IPS-NIHi7 (cell line): ENCODE measurements around the gene USP31.

Source experiments
- DNase-seq: peaks from one replicate; pipeline ENCODE4 v3.0.0; 2012; ENCODE audit warnings: mixed read lengths; ENCODE audit errors: extremely low spot score

Gene USP31

DNA sequence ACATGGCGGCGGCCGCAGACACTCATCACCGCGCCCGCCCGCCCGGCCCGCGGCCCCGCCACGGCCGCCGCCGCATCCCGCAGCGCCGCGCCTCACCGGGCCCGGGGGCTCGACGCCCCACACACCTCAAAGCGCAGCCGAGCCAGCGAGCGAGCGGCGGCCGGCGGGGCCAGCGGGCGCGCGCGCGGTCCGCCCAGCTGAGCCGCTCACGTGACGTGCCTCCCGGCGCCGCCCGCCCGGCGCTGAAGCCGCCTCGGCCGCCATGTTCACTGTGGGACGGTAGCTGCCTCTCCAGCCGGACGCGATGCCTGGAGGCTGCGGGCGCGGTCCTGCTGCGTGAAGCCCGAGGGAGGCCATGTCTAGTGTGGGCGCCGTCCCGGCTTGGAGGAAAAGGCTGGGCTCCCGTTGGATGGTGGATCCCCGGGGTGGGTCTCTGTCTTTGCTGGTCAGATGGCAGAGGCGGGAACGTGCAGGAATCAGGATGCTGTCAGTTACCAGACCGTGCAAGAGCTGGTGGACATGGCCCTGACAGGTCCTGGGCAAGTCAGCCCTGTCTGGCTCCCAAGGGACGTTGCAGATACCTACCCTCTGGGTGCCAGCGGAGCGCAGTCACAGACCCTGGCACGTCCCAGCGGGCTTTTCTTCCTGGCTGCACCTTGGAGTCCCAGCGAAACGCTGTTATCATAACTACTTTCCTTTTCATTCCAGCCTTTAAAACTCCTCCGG, at the start of gene USP31:
Gene USP31 (minus strand): TSS at position 186 of the 726 bp plus-strand sequence. CDS start 182 bp downstream, at position 4.
- DNase-seq = peak; percentile 93

DNA sequence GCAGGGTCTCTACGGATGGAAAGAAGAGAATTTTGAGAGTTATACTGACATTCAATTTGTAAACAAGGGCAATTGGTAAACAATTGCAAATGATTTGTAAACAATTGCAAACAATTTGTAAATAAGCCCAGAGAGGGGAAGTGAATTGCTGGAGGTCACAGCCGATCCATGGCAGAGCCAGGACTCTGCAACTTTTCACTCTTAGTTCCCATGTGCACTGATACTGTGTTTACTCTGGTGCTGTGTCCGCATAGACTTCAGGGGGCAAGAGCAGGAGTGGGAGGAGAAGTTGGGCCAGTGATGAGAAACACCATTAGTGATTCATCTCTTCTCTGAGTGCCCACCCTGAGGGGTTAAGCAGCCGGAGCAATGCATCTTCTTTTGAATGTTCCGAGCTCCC, 47.3 kb upstream of the USP31 start:
- DNase-seq = no peak

DNA sequence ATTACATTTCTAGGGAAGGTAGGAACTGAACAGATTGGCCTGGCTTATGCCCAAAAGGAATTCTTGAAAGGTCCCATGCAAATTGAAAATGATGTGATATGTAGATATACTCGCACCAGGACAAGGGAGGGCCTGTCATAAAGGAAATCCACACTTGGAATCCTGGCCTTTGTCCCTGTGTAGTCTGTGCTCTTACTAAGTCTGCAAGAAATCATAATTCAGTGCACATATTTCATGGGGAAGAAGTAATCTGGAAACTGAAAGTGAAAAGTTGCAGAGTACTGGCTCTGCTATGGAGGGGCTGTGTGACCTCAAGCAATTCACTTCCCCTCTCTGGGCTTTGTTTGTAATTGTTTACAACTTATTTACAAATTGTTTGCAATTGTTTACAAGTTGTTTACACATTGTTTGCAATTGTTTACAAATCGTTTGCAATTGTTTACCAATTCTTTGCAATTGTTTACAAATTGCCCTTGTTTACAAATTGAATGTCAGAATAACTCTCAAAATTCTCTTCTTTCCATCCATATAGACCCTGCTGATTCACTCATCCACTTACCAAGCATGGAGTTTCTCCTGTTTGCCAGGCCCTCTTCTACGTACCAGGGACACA, 46.2 kb upstream of the USP31 start:
- DNase-seq = no peak

DNA sequence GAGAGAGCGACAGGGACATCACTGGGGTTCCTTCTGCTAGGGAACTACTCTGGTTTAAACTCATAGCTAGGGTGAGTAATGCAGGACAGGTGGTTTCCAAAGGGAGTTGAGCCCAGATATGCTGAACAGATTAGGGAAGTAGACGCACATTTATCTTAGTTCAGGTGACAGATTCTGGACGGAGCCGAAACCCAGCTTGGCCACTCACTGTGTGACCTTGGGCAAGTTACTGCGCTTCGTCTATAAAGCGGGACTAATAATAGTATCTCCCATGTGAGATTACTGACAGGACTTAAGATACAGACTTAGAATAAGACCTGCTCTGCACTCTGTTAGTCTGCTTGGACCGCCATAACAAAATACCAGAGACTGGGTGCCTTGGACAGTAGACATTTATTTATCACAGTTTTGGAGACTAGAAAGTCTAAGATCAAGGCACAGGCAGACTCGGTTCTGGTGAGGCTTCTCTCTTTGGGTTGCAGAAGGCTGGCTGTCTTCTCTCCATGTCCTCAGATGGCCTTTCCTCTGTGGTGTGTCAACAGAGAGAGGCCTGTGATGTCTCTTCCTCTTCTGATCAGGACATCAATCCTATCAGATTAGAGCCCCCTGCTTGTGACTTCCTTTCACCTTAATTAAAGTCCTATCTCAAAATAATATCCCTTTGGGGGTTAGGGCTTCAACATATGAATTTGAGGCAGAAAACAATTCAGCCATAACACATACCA, 45.4 kb upstream of the USP31 start:
- DNase-seq = no peak

GRCh38 chr16:23188911-23189310, 39.7 kb upstream of the USP31 start:
- no peak for DNase-seq

DNA sequence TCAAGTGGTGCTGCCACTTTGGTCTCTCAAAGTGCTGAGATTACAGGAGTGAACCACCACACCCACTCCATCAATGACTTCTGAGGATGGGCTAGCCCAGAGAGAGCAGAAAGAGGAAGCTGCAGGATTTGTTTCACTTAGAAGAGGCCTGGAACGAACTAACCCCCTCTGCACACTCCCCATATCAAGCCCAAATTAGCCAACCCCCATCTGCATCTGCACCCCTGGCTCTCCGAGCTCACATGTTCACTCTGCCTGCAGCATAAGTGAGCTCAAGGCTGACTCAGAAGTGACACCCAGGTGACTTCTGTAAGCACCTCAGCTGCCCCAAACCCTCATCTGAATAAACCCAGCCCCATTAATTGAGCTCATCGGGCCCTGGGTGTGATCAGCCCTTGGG, 38.1 kb upstream of the USP31 start:
- no peak for DNase-seq

DNA sequence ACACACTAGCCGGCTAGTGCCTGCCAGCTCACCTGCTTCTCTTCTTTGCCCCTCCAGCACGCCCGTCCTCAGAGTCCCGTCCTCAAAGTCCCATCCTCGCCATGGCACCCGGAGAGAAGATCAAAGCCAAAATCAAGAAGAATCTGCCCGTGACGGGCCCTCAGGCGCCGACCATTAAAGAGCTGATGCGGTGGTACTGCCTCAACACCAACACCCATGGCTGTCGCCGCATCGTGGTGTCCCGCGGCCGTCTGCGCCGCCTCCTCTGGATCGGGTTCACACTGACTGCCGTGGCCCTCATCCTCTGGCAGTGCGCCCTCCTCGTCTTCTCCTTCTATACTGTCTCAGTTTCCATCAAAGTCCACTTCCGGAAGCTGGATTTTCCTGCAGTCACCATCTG, 36.9 kb upstream of the USP31 start:
- no peak for DNase-seq

- no peak for DNase-seq
Observed at GRCh38 chr16:23185656-23186055, 36.4 kb upstream of the USP31 start.

DNA sequence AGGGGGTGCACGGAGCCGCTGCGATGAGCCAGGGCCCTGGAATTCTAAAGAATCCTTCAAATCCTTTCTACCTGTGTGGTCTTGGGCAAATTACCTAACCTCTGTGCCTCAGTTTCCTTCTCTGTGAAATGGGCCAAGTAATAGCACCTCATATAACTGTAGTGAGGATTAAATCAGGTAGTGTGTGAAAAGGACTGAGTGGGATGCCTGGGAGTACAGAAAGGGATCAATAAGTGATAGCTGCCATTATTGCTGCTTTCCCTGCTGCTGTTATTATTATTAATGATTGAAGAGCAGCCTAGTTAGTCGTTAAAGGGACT, 34.3 kb upstream of the USP31 start:
- DNase-seq = no peak

GRCh38 chr16:23182679-23183542, 33.7 kb upstream of the USP31 start, which contains the start of gene SCNN1G:
Gene SCNN1G, plus strand, starts transcription at chr16:23182745. Its CDS starts 3,527 bp downstream, at chr16:23186272.
- peak; percentile 30 for DNase-seq

GRCh38 chr16:23182206-23182678, 33.0 kb upstream of the USP31 start:
- peak; percentile 98 for DNase-seq

DNA sequence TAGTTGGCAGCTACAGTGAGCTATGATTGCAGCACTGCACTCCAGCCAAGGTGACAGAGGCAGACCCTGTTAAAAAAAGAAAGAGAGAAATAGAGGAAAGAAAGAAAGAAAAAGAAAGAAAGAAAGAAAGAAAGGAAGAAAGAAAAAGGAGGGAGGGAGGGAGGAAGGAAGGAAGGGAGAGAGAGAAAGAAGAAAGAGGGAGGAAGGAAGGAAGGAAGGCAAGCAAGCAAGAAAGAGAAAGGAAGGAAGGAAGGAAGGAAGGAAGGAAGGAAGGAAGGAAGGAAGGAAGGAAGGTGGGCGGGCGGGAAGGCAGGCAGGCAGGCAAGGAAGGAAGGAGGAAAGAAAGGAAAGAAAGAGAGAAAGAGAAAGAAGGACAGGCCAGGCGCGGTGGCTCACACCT, 32.3 kb upstream of the USP31 start:
- DNase-seq = no peak

DNA sequence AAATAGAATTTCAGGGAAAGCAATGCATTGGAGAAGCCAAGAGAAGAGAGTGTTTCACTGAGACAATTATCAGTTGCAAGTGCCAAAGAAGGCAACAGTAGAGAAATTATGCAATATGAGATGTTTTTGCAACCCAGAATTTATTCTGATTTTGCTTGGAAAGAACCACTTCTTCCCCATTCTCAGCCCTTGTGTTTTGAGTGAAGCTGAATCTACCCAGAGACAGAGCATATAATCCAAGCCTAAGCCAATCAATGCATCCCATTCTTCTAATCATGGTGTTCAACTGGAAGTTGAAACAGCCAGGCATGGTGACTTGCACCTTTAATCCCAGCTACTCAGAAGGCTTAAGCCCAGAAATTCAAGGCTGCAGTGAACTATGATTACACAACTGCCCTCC, 26.4 kb upstream of the USP31 start:
- no peak for DNase-seq

- DNase-seq = peak; percentile 40
Observed at GRCh38 chr16:23174622-23175021, 25.4 kb upstream of the USP31 start.

GRCh38 chr16:23172994-23173393, 23.7 kb upstream of the USP31 start:
- no peak for DNase-seq

DNA sequence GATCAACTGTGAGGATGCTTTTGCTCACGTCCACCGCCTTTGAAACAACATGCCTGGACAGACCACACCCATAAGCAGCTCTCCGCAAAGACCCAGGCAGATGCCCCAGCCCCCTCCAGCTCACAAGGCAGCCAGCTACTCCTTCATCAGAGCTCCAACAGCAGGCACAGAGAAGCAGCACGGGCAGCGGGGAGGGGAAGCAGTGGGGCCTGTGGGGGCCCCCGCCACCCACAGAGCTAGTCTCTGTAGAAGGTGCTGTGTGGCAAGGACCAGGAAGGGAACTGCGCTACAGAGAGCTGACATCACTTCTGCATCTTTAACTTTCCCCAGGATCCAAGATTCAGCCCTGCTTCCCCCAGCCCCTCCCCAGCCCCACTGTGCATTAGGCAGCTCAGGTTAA, 23.3 kb upstream of the USP31 start:
- no peak for DNase-seq

- no peak for DNase-seq
Observed at GRCh38 chr16:23164736-23165135, 15.5 kb upstream of the USP31 start.

GRCh38 chr16:23163921-23164320, 14.7 kb upstream of the USP31 start:
- DNase-seq = no peak

DNA sequence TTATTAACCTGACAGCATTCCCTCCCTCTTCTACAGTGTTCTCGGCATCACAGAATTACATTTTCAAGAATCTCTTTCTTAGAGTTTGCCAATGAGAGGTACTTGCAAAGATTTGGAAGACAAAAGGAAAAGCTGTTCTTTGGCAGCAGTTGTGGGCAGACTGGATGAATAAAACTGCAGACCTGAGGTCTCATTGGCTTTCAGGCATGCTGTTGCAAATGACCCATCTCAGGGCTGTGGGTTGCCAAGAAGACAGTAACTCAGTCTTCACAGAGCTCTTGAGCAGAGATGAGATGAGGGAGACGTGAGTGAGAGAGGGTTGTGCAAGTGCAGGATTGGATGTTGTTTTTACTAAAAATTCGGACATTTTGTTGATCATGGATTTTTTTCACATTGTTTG, 11.3 kb upstream of the USP31 start:
- DNase-seq = no peak

DNA sequence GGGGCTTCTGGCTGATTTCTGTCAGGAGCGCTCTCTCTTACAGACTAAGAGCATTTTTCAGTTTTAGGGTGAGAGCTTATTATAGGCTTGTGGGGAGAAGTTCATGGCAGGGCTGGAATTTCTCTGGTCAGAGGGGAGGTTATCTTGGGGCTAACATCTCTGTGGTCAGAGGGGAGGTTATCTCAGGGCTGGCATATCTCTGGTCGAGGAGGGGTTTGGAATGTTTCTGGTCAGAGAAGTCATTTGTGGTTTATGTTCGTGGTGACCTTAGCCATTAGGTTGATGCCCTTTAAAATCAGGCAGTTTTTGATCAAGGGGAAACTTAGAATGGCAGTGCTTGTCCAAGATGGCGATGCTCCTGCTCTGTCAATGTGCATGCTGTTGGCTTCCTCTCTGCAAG, 10.8 kb upstream of the USP31 start:
- DNase-seq = no peak

GRCh38 chr16:23158114-23158513, 8.9 kb upstream of the USP31 start:
- DNase-seq = no peak

DNA sequence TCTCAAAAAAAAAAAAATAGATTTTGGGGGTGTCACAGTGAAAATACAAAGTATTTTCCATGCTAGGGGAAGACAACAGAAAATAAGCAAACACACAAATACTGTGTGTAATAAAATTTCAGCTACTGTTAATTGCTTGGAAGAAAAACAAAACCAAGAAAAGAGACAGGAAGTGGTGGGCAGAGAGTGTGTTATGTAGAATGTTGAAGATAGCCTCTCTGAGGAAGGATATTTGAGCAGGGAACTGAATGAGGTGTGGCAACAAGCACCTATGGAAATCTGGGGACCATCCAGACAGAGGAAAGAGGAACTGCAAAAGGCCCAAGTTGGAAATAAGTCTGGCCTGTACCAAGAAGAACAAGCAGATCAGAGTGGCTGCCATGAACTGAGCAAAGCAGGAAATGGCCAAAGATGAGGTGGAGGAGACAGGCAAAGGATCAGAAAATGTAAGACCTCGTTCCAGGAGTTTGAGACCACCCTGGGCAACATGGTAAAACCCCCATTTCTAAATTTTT, 7.8 kb upstream of the USP31 start:
- DNase-seq = no peak
